MM.1S (cell line): ENCODE measurements around the gene MLPH.

ENCODE experiments used
- EZH2 ChIP-seq: fragments of 300-600 bp; sonication (generic); optimal IDR thresholded peaks from 2 replicates; pipeline ENCODE3; 2017; ENCODE audit warnings: low read depth, mild to moderate bottlenecking, antibody characterized with exemption, low read length, mixed read lengths
- EZH2phosphoT487 ChIP-seq: fragments of 300-600 bp; sonication (generic); IDR thresholded peaks from 2 replicates; pipeline ENCODE4 v1.6.1; 2018; ENCODE audit warnings: antibody characterized with exemption, low read length
- TF ChIP-seq, protein P1 (sequence below): fragments of 300-600 bp; sonication (generic); IDR thresholded peaks from 2 replicates; pipeline ENCODE4 v1.5.1; 2016; ENCODE audit warnings: antibody characterized with exemption, low read length, mixed read lengths

DNA sequence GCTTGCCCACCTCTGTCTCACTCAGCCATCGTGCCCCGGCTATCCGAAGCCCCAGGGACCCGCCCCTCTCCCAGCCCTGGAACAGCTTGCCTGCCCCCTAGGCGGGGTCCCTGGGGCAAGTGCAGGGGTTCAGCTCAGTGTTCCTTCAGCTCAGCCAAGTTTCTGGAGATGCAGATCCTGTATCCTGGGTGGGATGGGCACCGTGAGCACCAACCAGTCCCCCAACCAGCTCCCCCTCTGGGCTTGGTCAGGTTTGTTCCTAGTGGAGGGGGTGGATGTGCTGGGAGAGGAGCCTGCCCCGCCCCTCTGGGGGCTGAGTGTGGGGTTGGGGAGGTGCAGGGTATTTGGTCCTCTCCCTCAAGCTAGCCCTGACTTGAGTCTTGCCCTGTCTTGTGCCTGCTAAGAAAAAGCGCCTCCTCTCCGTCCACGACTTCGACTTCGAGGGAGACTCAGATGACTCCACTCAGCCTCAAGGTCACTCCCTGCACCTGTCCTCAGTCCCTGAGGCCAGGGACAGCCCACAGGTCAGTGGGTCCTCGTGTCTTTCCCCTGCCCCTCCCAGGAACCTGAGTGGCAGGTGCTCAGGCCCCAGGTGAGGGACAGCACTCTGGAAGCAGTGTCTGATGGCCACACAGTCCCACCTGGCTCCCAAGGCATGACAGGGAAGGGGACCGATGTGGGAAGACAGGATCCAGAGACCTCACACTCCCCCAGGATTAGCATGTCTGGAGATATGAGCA, 32.6 kb downstream of the MLPH start:
- TF ChIP-seq EZH2 (no peak), EZH2phosphoT487 (no peak)
- TF ChIP-seq, protein P1, sequence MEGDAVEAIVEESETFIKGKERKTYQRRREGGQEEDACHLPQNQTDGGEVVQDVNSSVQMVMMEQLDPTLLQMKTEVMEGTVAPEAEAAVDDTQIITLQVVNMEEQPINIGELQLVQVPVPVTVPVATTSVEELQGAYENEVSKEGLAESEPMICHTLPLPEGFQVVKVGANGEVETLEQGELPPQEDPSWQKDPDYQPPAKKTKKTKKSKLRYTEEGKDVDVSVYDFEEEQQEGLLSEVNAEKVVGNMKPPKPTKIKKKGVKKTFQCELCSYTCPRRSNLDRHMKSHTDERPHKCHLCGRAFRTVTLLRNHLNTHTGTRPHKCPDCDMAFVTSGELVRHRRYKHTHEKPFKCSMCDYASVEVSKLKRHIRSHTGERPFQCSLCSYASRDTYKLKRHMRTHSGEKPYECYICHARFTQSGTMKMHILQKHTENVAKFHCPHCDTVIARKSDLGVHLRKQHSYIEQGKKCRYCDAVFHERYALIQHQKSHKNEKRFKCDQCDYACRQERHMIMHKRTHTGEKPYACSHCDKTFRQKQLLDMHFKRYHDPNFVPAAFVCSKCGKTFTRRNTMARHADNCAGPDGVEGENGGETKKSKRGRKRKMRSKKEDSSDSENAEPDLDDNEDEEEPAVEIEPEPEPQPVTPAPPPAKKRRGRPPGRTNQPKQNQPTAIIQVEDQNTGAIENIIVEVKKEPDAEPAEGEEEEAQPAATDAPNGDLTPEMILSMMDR = no peak
